ENCODE data around the gene DCAF7. TPM values are rescaled to one million over a fixed set of nuclear protein-coding genes. Genes with fewer than 3 reads are reported as not detected.
A peak's percentile ranks its signal among the peaks of the same experiment; 100 is the strongest.

The DCAF7 gene
- total and polyA plus RNA-seq, 11 donors = 9.9 to 61.8 (median 41.2) TPM

DNA sequence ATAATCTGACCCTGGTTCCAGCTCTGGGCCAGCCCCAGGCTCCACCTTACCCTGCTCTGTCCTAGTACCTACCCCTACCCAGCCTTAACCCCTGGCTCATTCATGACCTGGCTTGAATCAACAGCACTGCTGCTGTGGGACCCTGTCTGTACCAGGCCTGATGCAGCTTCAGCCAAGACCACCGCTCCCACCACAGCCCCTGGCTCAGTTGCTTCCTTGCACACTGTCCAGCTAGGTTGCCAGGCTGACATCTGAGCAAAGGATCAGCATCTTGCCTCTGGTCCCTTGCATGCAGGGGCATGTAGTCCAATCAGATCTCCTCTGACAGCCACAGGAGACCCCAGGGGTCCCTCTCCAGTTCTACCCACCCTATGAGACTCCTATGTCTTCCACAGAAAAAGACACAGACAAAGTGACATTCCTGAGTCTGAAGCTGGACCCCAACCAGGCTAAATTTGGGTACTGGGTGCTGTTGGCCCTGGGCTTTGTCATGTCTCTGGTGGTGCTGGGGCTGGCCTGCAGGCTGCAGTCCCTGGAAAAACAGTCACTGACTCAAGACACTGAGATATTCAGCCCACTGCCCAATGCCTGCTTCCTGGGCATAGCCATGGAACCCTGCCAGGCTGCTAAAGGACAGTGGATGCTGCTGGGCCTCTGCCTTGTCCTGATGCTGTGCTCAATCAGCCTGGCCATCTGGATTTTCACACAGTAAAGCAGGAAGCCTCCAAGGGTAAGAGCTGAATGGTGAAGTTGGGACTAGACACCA, 31.0 kb upstream of the DCAF7 start:
- no peaks in the 10 kb centered on the region for H3K36me3 ChIP-seq
- peak in 1 of 5 donors; percentile 7 for DNase-seq
- 74 to 92% (median 80%) methylated on average over 1 of the region's 1 CpG; no CpG with 5 or more reads in 1 of the 4 donors for WGBS, 4 donors
- H3K27ac ChIP-seq = no peak overlapping the region
- no peak for ATAC-seq
- no peaks in the 10 kb centered on the region for H3K9me3 ChIP-seq
- peaks cover 0 to 4% (median 0%) of the 10 kb centered on the region in 9 donors for H3K27me3 ChIP-seq
- intact Hi-C loops (cut with DNase I) = no loop called here
- TF ChIP-seq, protein P1, sequence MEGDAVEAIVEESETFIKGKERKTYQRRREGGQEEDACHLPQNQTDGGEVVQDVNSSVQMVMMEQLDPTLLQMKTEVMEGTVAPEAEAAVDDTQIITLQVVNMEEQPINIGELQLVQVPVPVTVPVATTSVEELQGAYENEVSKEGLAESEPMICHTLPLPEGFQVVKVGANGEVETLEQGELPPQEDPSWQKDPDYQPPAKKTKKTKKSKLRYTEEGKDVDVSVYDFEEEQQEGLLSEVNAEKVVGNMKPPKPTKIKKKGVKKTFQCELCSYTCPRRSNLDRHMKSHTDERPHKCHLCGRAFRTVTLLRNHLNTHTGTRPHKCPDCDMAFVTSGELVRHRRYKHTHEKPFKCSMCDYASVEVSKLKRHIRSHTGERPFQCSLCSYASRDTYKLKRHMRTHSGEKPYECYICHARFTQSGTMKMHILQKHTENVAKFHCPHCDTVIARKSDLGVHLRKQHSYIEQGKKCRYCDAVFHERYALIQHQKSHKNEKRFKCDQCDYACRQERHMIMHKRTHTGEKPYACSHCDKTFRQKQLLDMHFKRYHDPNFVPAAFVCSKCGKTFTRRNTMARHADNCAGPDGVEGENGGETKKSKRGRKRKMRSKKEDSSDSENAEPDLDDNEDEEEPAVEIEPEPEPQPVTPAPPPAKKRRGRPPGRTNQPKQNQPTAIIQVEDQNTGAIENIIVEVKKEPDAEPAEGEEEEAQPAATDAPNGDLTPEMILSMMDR (IDR thresholded peaks at IDR 0.05) = no peak
- TF ChIP-seq POLR2A (IDR thresholded peaks at IDR 0.05) = no peak
- H3K4me3 ChIP-seq = no peak overlapping the region
- peaks cover 0 to 11% (median 0%) of the 10 kb centered on the region in 12 donors for H3K4me1 ChIP-seq

DNA sequence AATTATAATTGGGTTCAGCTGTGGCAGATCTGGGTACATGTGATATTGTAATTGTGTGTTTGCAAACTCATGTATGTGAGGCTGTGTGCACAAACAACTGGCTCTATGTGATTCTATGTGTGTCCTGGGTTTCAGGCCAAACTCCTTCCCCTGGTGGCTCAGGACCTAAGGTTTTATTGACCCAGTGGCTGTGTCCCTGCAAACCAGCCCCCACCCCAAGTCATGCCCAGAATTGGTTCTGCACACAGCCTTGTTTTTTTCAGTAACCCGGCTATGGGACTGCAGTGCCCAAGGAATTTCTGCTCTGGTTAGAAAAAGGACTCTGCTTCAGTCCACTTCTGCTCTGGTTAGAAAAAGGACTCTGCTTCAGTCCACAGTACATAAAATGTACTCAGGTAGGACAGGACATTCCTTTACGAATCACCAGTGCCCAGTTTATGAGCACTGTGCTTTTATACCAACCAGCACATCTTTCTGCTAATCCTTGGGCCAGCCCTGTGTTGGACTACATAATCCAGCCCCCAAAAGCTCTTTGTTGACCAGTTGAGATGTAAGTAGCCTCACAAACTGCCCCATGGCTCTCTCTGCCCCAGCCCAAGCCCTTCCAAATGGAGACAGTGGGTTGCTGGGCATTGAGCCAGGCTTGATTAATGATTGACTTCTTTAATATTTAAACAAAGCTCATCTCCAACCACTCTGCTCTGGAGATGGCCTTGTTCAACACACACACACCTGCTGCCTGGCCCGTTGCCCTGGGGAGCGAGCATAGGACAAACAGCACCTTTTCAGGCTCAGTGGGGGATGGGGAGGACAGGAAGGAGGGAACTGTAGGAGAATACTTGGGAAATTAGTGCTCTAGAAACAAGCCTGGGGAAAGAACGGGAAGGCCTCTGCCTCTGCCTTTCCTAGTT, 30.1 kb upstream of the DCAF7 start:
- no peak overlapping the region for H3K27ac ChIP-seq
- DNase-seq (peak in 1 of 5 donors; percentile 36), ATAC-seq (no peak)
- H3K9me3 ChIP-seq = no peaks in the 10 kb centered on the region
- H3K4me1 ChIP-seq = peaks cover 0 to 11% (median 0%) of the 10 kb centered on the region in 12 donors
- H3K27me3 ChIP-seq = peaks cover 0 to 5% (median 0%) of the 10 kb centered on the region in 9 donors
- intact Hi-C loops (cut with DNase I) = no loop called here
- WGBS, 4 donors = 49 to 62% (median 58%) methylated on average over 5 of the region's 5 CpGs
- H3K36me3 ChIP-seq = no peaks in the 10 kb centered on the region
- no peak for TF ChIP-seq POLR2A (IDR thresholded peaks at IDR 0.05)
- TF ChIP-seq, protein P1 (IDR thresholded peaks at IDR 0.05) = no peak
- no peak overlapping the region for H3K4me3 ChIP-seq

- peaks cover 0 to 11% (median 0%) of the 10 kb centered on the region in 12 donors for H3K4me1 ChIP-seq
- no peaks in the 10 kb centered on the region for H3K36me3 ChIP-seq
- DNase-seq = no peak
- peak within 1 kb of the TSS in 6 of 12 donors; percentile 3 to 35 (median 32) for H3K4me3 ChIP-seq
- H3K27ac ChIP-seq = no peak within 1 kb of the TSS
- H3K9me3 ChIP-seq = no peaks in the 10 kb centered on the region
- ATAC-seq = no peak
- TF ChIP-seq POLR2A (IDR thresholded peaks at IDR 0.05) = no peak
- TF ChIP-seq, protein P1 (IDR thresholded peaks at IDR 0.05) = no peak
- 7 to 17% (median 11%) methylated on average over 15 to 38 of the region's 38 CpGs for WGBS, 4 donors
- peaks cover 0 to 5% (median 0%) of the 10 kb centered on the region in 9 donors for H3K27me3 ChIP-seq
- intact Hi-C loops (cut with DNase I) = no loop called here
These were observed 26.9 kb upstream of the DCAF7 start, which contains the start of gene KCNH6 for GRCh38 chr17:63523253-63523855. TSS of gene KCNH6 (plus strand) at chr17:63523358. CDS start at chr17:63523414, 56 bp downstream.

Measured in heart left ventricle (tissue), 16 donors.